Lower leg skin (tissue), 4 donors: ENCODE measurements around the gene GAP43. TPM values are rescaled to one million over a fixed set of nuclear protein-coding genes. Genes with fewer than 3 reads are reported as not detected.

Experiments used
- DNase-seq, 2 donors: peaks; one replicate each; pipeline ENCODE4 v3.0.0-alpha.2; 2019; ENCODE audit warnings: low spot score in 2 of 2
- H3K4me3 ChIP-seq: fragments of 200-600 bp; sonication (generic); 2 replicates; pipeline ENCODE4 v1.5.1; 2017; ENCODE audit warnings: mild to moderate bottlenecking, low read depth; ENCODE audit not compliant: poor library complexity, severe bottlenecking
- CTCF ChIP-seq, 3 donors: fragments of 450-650 bp; IDR thresholded peaks; one replicate each; pipeline ENCODE4 v1.5.1; 2016; ENCODE audit warnings: antibody characterized with exemption in 3 of 3, mild to moderate bottlenecking in 3 of 3, moderate library complexity in 2 of 3
- POLR2A ChIP-seq, 2 donors: fragments of 450-650 bp; IDR thresholded peaks; one replicate each; pipeline ENCODE4 v1.6.1; 2016 to 2017; ENCODE audit warnings: antibody characterized with exemption in 2 of 2, mild to moderate bottlenecking in 1 of 2, moderate library complexity in 1 of 2
- WGBS, 2 donors: methylation state at CpG; one replicate each; pipeline ENCODE4 v1.1.5; 2018; 5-methylcytosine and 5-hydroxymethylcytosine counted together
- intact Hi-C: fragments of 100-400 bp; cut with DNase I; formaldehyde crosslinking; loops from one replicate; pipeline ENCODE4 v1.15.0; 2023; ENCODE audit warnings: low total_unique reads
- total RNA-seq, 4 donors: library from RNA; depleted of rRNA; stranded (reverse); fragments of >200 nt; gene quantifications; one replicate each; pipeline ENCODE4 v1.1.0, GENCODE V29; 2016

Gene GAP43
- total RNA-seq, 4 donors from 2014 or later: 0.13 TPM; not detected in 3

- TF ChIP-seq CTCF (IDR thresholded peaks at IDR 0.05): no peak
- no peak for TF ChIP-seq POLR2A (IDR thresholded peaks at IDR 0.05)
- WGBS, 2 donors: 5 to 11% methylated on average over 11 of the region's 11 CpGs
- DNase-seq: no peak
These were observed 875 bp downstream of the GAP43 start for GRCh38 chr3:115624029-115624741.

GRCh38 chr3:115624901-115625300 lies 1.6 kb downstream of the GAP43 start:
- TF ChIP-seq CTCF (IDR thresholded peaks at IDR 0.05): no peak
- no peak for TF ChIP-seq POLR2A (IDR thresholded peaks at IDR 0.05)
- H3K4me3 ChIP-seq: no peak overlapping the region
- 36 to 46% methylated on average over 5 of the region's 5 CpGs for WGBS, 2 donors
- DNase-seq: no peak
- intact Hi-C loops: no loop called here

More at GRCh38 chr3:115624029-115624741, 875 bp downstream of the GAP43 start:
- no peak overlapping the region for H3K4me3 ChIP-seq
- intact Hi-C loops: no loop called here

DNA sequence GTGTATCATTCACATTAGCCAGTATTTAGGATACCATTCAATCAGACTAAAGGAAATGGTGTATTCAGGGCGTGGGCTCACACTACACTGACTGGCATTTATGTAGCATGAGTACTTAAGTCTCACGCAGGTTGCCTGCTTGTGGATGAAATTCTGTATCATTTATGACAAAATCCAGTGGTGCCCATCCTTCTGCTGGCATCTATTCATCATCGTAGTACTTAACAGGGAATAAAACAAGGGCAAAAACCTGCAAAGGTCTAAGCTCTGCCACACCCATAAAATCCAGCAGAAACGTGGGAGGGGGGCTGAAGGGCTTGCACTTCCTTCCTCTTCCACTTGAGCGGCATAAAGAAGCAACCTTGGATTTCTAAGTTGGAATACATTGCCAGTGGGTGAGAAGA lies 2.7 kb downstream of the GAP43 start:
- no peak for DNase-seq
- no peak for TF ChIP-seq POLR2A (IDR thresholded peaks at IDR 0.05)
- TF ChIP-seq CTCF (IDR thresholded peaks at IDR 0.05): no peak
- intact Hi-C loops: no loop called here
- H3K4me3 ChIP-seq: no peak overlapping the region
- 31 to 38% methylated on average over 5 of the region's 5 CpGs for WGBS, 2 donors

- DNase-seq: no peak
- H3K4me3 ChIP-seq: no peak overlapping the region
- intact Hi-C loops: no loop called here
- 11 to 34% methylated on average over 3 of the region's 3 CpGs for WGBS, 2 donors
- TF ChIP-seq CTCF (IDR thresholded peaks at IDR 0.05) (no peak), POLR2A (IDR thresholded peaks at IDR 0.05) (no peak)
These were observed 3.4 kb downstream of the GAP43 start for GRCh38 chr3:115626721-115627120.

GRCh38 chr3:115627180-115628074 lies 4.1 kb downstream of the GAP43 start:
- no peak for DNase-seq
- 43 to 48% methylated on average over 3 of the region's 3 CpGs for WGBS, 2 donors
- intact Hi-C loops: no loop called here

More at GRCh38 chr3:115627180-115628074, 4.1 kb downstream of the GAP43 start:
- H3K4me3 ChIP-seq: no peak overlapping the region
- TF ChIP-seq CTCF (IDR thresholded peaks at IDR 0.05) (no peak), POLR2A (IDR thresholded peaks at IDR 0.05) (no peak)
